Measurements from ENCODE around the gene PTGES.
A peak's percentile ranks its signal among the peaks of the same experiment; 100 is the strongest.

PTGES gene

GRCh38 chr9:129740666-129741464, 12.0 kb downstream of the PTGES start:
- no peak for DNase-seq

GRCh38 chr9:129740174-129740573, 12.7 kb downstream of the PTGES start:
- DNase-seq, result no peak

GRCh38 chr9:129739432-129739831, 13.4 kb downstream of the PTGES start:
- DNase-seq, result no peak

GRCh38 chr9:129737479-129738274, 15.2 kb downstream of the PTGES start:
- DNase-seq, result peak; percentile 75

GRCh38 chr9:129736334-129736733, 16.5 kb downstream of the PTGES start:
- no peak for DNase-seq

GRCh38 chr9:129735546-129735945, 17.3 kb downstream of the PTGES start:
- no peak for DNase-seq

- DNase-seq, result no peak
Measured at GRCh38 chr9:129733632-129733953, 19.2 kb downstream of the PTGES start.

GRCh38 chr9:129732946-129733631, 19.8 kb downstream of the PTGES start:
- no peak for DNase-seq

GRCh38 chr9:129732100-129732499, 20.7 kb downstream of the PTGES start:
- DNase-seq, result no peak

- DNase-seq, result no peak
Measured at GRCh38 chr9:129731477-129732085, 21.3 kb downstream of the PTGES start.

- DNase-seq, result no peak
Measured at GRCh38 chr9:129728744-129729143, 24.1 kb downstream of the PTGES start.

GRCh38 chr9:129726322-129727160, 26.3 kb downstream of the PTGES start:
- peak; percentile 53 for DNase-seq

GRCh38 chr9:129725795-129726251, 27.0 kb downstream of the PTGES start:
- DNase-seq, result no peak

GRCh38 chr9:129724456-129725190, 28.2 kb downstream of the PTGES start:
- no peak for DNase-seq

- no peak for DNase-seq
Measured at GRCh38 chr9:129722913-129723312, 29.9 kb downstream of the PTGES start.

- no peak for DNase-seq
Measured at GRCh38 chr9:129720865-129721545, 31.8 kb downstream of the PTGES start.

- no peak for DNase-seq
Measured at GRCh38 chr9:129720181-129720864, 32.5 kb downstream of the PTGES start.

GRCh38 chr9:129719135-129719534, 33.7 kb downstream of the PTGES start:
- no peak for DNase-seq

GRCh38 chr9:129718647-129719046, 34.2 kb downstream of the PTGES start:
- no peak for DNase-seq

- no peak for DNase-seq
Measured at GRCh38 chr9:129717991-129718390, 34.9 kb downstream of the PTGES start.

Data from CD4-positive, alpha-beta T cell treated with Interferon gamma for 1 hour (primary cell).